Measurements from ENCODE around the gene ARID1B.

Gene ARID1B

GRCh38 chr6:156919814-156920369 is 142.7 kb downstream of the ARID1B start:
- Histone ChIP-seq H3K36me3 (replicated peaks in 1 of 2; ENCODE audit: control insufficient read depth in 2 of 2, insufficient read depth in 2 of 2, low read length in 2 of 2) (no peaks in the 10 kb centered on the region), H3K18ac (ENCODE audit: low read length) (no peak overlapping the region), H3K9me3 (replicated peaks in 1 of 2; ENCODE audit: control insufficient read depth in 2 of 2, insufficient read depth in 1 of 2, low read depth in 1 of 2, low read length in 2 of 2) (no peaks in the 10 kb centered on the region), H2BK120ac (ENCODE audit: low read depth, low read length) (no peak overlapping the region), H4K8ac (ENCODE audit: low read depth, low read length) (no peak overlapping the region), H3K14ac (ENCODE audit: low read length) (no peak overlapping the region), H2BK15ac (ENCODE audit: low read length) (no peak overlapping the region), H2BK5ac (ENCODE audit: low read length) (no peak overlapping the region), H3K9ac (ENCODE audit: low read depth, low read length, poor library complexity) (no peak overlapping the region), H3K4ac (ENCODE audit: low read length) (no peak overlapping the region), H2AK5ac (ENCODE audit: low read depth, low read length) (no peak overlapping the region), H4K91ac (ENCODE audit: low read depth, low read length, poor library complexity) (no peak overlapping the region), H3K27me3 (ENCODE audit: control insufficient read depth in 3 of 3, insufficient read depth in 3 of 3, low read depth in 1 of 3, low read length in 3 of 3) (no peaks in the 10 kb centered on the region), H3K23ac (ENCODE audit: low read depth, low read length, poor library complexity) (no peak overlapping the region), H2AFZ (ENCODE audit: low read length) (no peak overlapping the region), H3K4me2 (ENCODE audit: insufficient read depth, low read length, poor library complexity, severe bottlenecking) (no peak overlapping the region), H3K4me3 (ENCODE audit: low read length in 2 of 2) (no peak overlapping the region), H3K79me1 (ENCODE audit: low read depth, low read length) (peaks cover 4% of the 10 kb centered on the region), H2BK12ac (ENCODE audit: low read length) (no peak overlapping the region), H3K4me1 (ENCODE audit: control insufficient read depth in 2 of 2, insufficient read depth in 1 of 2, low read depth in 1 of 2, low read length in 2 of 2) (peaks cover 3 to 6% of the 10 kb centered on the region in 2 donors), H3K27ac (replicated peaks; ENCODE audit: low read length) (no peak overlapping the region)
- WGBS, 2 donors (ENCODE audit: extremely low coverage in 2 of 2, insufficient read length in 2 of 2, insufficient replicate concordance in 1 of 2): no CpG with 5 or more reads among the region's 5 CpGs
- DNase-seq (ENCODE audit: low spot score): no peak

- H2AFZ ChIP-seq (ENCODE audit: low read length): no peak overlapping the region
- no peak overlapping the region for H3K4me3 ChIP-seq (ENCODE audit: low read length in 2 of 2)
- H3K4me2 ChIP-seq (ENCODE audit: insufficient read depth, low read length, poor library complexity, severe bottlenecking): no peak overlapping the region
- H3K23ac ChIP-seq (ENCODE audit: low read depth, low read length, poor library complexity): no peak overlapping the region
- H4K91ac ChIP-seq (ENCODE audit: low read depth, low read length, poor library complexity): no peak overlapping the region
- WGBS, 2 donors (ENCODE audit: extremely low coverage in 2 of 2, insufficient read length in 2 of 2, insufficient replicate concordance in 1 of 2): no CpG with 5 or more reads among the region's 4 CpGs
- no peak overlapping the region for H3K18ac ChIP-seq (ENCODE audit: low read length)
- H3K9me3 ChIP-seq (replicated peaks in 1 of 2; ENCODE audit: control insufficient read depth in 2 of 2, insufficient read depth in 1 of 2, low read depth in 1 of 2, low read length in 2 of 2): peaks cover 0 to 3% of the 10 kb centered on the region in 2 donors
- no peak for DNase-seq (ENCODE audit: low spot score)
- no peak overlapping the region for H3K9ac ChIP-seq (ENCODE audit: low read depth, low read length, poor library complexity)
- H3K79me1 ChIP-seq (ENCODE audit: low read depth, low read length): peaks cover 4% of the 10 kb centered on the region
- H3K27ac ChIP-seq (replicated peaks; ENCODE audit: low read length): no peak overlapping the region
- H3K14ac ChIP-seq (ENCODE audit: low read length): no peak overlapping the region
- H2BK12ac ChIP-seq (ENCODE audit: low read length): no peak overlapping the region
- H3K36me3 ChIP-seq (replicated peaks in 1 of 2; ENCODE audit: control insufficient read depth in 2 of 2, insufficient read depth in 2 of 2, low read length in 2 of 2): peaks cover 2 to 3% of the 10 kb centered on the region in 2 donors
- no peak overlapping the region for H3K4ac ChIP-seq (ENCODE audit: low read length)
- H2BK15ac ChIP-seq (ENCODE audit: low read length): no peak overlapping the region
- H2AK5ac ChIP-seq (ENCODE audit: low read depth, low read length): no peak overlapping the region
- H3K4me1 ChIP-seq (ENCODE audit: control insufficient read depth in 2 of 2, insufficient read depth in 1 of 2, low read depth in 1 of 2, low read length in 2 of 2): peaks cover 3 to 8% of the 10 kb centered on the region in 2 donors
- no peak overlapping the region for H2BK5ac ChIP-seq (ENCODE audit: low read length)
- no peak overlapping the region for H4K8ac ChIP-seq (ENCODE audit: low read depth, low read length)
- no peaks in the 10 kb centered on the region for H3K27me3 ChIP-seq (ENCODE audit: control insufficient read depth in 3 of 3, insufficient read depth in 3 of 3, low read depth in 1 of 3, low read length in 3 of 3)
- H2BK120ac ChIP-seq (ENCODE audit: low read depth, low read length): no peak overlapping the region
Observed at GRCh38 chr6:156924246-156924645, 147.1 kb downstream of the ARID1B start.

DNA sequence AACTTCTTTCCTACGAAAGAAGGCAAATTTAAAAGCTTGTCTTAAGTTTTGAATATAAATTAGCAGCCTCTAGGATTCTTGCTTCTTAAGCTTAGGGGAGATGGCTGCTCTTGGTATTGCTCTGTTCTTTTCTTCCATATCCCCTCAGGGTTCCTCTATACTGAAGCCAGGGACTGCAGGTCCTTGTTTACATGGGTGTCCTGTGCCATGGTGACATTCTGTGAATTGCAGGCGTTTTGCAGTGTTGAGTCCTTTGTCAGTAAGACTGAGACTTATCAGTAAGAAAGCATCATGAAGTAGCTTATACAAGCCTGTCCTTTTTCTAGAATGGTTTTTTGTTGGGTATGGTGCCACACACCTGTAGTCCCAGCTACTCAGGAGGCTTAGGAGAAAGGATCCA is 147.8 kb downstream of the ARID1B start:
- no peak overlapping the region for H2AK5ac ChIP-seq (ENCODE audit: low read depth, low read length)
- H3K23ac ChIP-seq (ENCODE audit: low read depth, low read length, poor library complexity): no peak overlapping the region
- H3K4ac ChIP-seq (ENCODE audit: low read length): no peak overlapping the region
- no peaks in the 10 kb centered on the region for H3K27me3 ChIP-seq (ENCODE audit: control insufficient read depth in 3 of 3, insufficient read depth in 3 of 3, low read depth in 1 of 3, low read length in 3 of 3)
- H2BK120ac ChIP-seq (ENCODE audit: low read depth, low read length): no peak overlapping the region
- H3K18ac ChIP-seq (ENCODE audit: low read length): no peak overlapping the region
- H2BK12ac ChIP-seq (ENCODE audit: low read length): no peak overlapping the region
- H2BK5ac ChIP-seq (ENCODE audit: low read length): no peak overlapping the region
- H3K9me3 ChIP-seq (replicated peaks in 1 of 2; ENCODE audit: control insufficient read depth in 2 of 2, insufficient read depth in 1 of 2, low read depth in 1 of 2, low read length in 2 of 2): peaks cover 0 to 3% of the 10 kb centered on the region in 2 donors
- H3K14ac ChIP-seq (ENCODE audit: low read length): no peak overlapping the region
- no peak overlapping the region for H3K4me2 ChIP-seq (ENCODE audit: insufficient read depth, low read length, poor library complexity, severe bottlenecking)
- H3K9ac ChIP-seq (ENCODE audit: low read depth, low read length, poor library complexity): no peak overlapping the region
- H2AFZ ChIP-seq (ENCODE audit: low read length): no peak overlapping the region
- H3K36me3 ChIP-seq (replicated peaks in 1 of 2; ENCODE audit: control insufficient read depth in 2 of 2, insufficient read depth in 2 of 2, low read length in 2 of 2): peaks cover 2 to 3% of the 10 kb centered on the region in 2 donors
- H3K79me1 ChIP-seq (ENCODE audit: low read depth, low read length): peaks cover 3% of the 10 kb centered on the region
- H4K8ac ChIP-seq (ENCODE audit: low read depth, low read length): no peak overlapping the region
- H2BK15ac ChIP-seq (ENCODE audit: low read length): no peak overlapping the region
- no peak overlapping the region for H3K4me3 ChIP-seq (ENCODE audit: low read length in 2 of 2)
- peaks cover under 1 to 5% of the 10 kb centered on the region in 2 donors for H3K4me1 ChIP-seq (ENCODE audit: control insufficient read depth in 2 of 2, insufficient read depth in 1 of 2, low read depth in 1 of 2, low read length in 2 of 2)
- H4K91ac ChIP-seq (ENCODE audit: low read depth, low read length, poor library complexity): no peak overlapping the region
- no peak for DNase-seq (ENCODE audit: low spot score)
- no peak overlapping the region for H3K27ac ChIP-seq (replicated peaks; ENCODE audit: low read length)
- no CpG with 5 or more reads among the region's 2 CpGs for WGBS, 2 donors (ENCODE audit: extremely low coverage in 2 of 2, insufficient read length in 2 of 2, insufficient replicate concordance in 1 of 2)

DNA sequence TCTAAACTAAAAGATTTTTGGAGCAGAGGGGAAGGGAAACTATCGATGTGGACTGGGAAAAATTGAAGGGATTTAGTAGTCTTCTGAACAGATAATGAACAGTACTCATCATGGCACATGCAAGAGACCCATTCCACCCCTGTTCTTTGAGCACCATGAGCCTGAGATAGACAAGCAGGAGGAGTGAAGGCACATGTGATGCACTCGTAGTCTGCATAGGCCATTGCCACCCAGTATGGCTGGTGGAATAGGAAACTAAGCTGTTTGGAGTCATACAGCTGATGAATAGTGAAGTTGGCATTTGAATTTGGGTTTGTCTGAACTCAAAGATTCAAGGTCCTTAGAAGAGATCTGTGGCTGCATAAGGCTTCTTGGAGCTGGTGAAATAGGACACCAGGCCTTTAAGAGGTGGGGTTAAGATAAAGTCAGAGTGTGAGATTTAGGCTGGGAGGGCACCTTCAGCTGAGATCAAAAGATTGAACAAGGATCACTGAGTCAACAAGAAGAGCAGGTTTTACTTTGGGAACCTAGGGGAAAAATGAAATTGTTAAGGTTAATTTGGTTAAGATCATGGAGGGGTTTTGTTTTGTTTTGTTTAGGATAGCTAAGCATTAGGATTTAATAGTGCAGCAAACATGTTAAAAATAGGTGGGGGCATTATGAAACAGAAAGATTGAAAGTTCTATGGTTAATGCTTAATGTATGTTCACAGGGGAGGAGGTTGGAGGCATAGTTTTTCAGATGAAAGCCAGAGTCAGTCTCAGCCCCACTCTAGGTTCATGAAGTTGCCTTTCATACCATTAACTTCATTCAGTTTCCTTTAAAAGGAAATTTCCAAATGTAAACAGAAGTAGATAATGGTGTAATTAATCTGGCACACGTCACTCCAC is 148.8 kb downstream of the ARID1B start:
- Histone ChIP-seq H2AK5ac (ENCODE audit: low read depth, low read length) (no peak overlapping the region), H3K4me1 (ENCODE audit: control insufficient read depth in 2 of 2, insufficient read depth in 1 of 2, low read depth in 1 of 2, low read length in 2 of 2) (peaks cover 0 to 4% of the 10 kb centered on the region in 2 donors), H2BK15ac (ENCODE audit: low read length) (no peak overlapping the region), H2BK5ac (ENCODE audit: low read length) (no peak overlapping the region), H3K18ac (ENCODE audit: low read length) (no peak overlapping the region), H3K27ac (replicated peaks; ENCODE audit: low read length) (no peak overlapping the region), H2AFZ (ENCODE audit: low read length) (no peak overlapping the region), H3K4me2 (ENCODE audit: insufficient read depth, low read length, poor library complexity, severe bottlenecking) (no peak overlapping the region), H3K4me3 (ENCODE audit: low read length in 2 of 2) (no peak overlapping the region), H3K4ac (ENCODE audit: low read length) (no peak overlapping the region), H3K9ac (ENCODE audit: low read depth, low read length, poor library complexity) (no peak overlapping the region), H3K27me3 (ENCODE audit: control insufficient read depth in 3 of 3, insufficient read depth in 3 of 3, low read depth in 1 of 3, low read length in 3 of 3) (no peaks in the 10 kb centered on the region), H3K79me1 (ENCODE audit: low read depth, low read length) (peaks cover 3% of the 10 kb centered on the region), H4K91ac (ENCODE audit: low read depth, low read length, poor library complexity) (no peak overlapping the region), H3K23ac (ENCODE audit: low read depth, low read length, poor library complexity) (no peak overlapping the region), H3K9me3 (replicated peaks in 1 of 2; ENCODE audit: control insufficient read depth in 2 of 2, insufficient read depth in 1 of 2, low read depth in 1 of 2, low read length in 2 of 2) (peaks cover 0 to 6% of the 10 kb centered on the region in 2 donors), H2BK12ac (ENCODE audit: low read length) (no peak overlapping the region), H3K14ac (ENCODE audit: low read length) (no peak overlapping the region), H3K36me3 (replicated peaks in 1 of 2; ENCODE audit: control insufficient read depth in 2 of 2, insufficient read depth in 2 of 2, low read length in 2 of 2) (peaks cover 2 to 3% of the 10 kb centered on the region in 2 donors), H2BK120ac (ENCODE audit: low read depth, low read length) (no peak overlapping the region), H4K8ac (ENCODE audit: low read depth, low read length) (no peak overlapping the region)
- WGBS, 2 donors (ENCODE audit: extremely low coverage in 2 of 2, insufficient read length in 2 of 2, insufficient replicate concordance in 1 of 2): no CpG with 5 or more reads among the region's 3 CpGs
- no peak for DNase-seq (ENCODE audit: low spot score)
